Measurements from ENCODE around the gene CGB3.
"Not testable (repeated sequence)": the region's sequence is repeated elsewhere in the genome, so short reads cannot be mapped to it uniquely, and the experiment has no call there.

GRCh38 chr19:49049011-49049410 is 24.9 kb upstream of the CGB3 start, which contains the start of gene CGB8:
- TF ChIP-seq, protein P1, sequence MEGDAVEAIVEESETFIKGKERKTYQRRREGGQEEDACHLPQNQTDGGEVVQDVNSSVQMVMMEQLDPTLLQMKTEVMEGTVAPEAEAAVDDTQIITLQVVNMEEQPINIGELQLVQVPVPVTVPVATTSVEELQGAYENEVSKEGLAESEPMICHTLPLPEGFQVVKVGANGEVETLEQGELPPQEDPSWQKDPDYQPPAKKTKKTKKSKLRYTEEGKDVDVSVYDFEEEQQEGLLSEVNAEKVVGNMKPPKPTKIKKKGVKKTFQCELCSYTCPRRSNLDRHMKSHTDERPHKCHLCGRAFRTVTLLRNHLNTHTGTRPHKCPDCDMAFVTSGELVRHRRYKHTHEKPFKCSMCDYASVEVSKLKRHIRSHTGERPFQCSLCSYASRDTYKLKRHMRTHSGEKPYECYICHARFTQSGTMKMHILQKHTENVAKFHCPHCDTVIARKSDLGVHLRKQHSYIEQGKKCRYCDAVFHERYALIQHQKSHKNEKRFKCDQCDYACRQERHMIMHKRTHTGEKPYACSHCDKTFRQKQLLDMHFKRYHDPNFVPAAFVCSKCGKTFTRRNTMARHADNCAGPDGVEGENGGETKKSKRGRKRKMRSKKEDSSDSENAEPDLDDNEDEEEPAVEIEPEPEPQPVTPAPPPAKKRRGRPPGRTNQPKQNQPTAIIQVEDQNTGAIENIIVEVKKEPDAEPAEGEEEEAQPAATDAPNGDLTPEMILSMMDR (conservative IDR thresholded peaks at IDR 0.05 in 1 of 2, IDR thresholded peaks at IDR 0.05 in 1 of 2; ENCODE audit: low read depth in 1 of 2, low read length in 2 of 2) = not testable (repeated sequence)
- TF ChIP-seq EZH2 (IDR thresholded peaks at IDR 0.05; ENCODE audit: low read length, missing control alignments) = not testable (repeated sequence)
